Epithelial cell of prostate (primary cell): ENCODE measurements around the gene AHI1.
"Not testable (repeated sequence)": the region's sequence is repeated elsewhere in the genome, so short reads cannot be mapped to it uniquely, and the experiment has no call there.

Experiments used
- DNase-seq: peaks from one replicate; pipeline ENCODE4 v3.0.0-alpha.2; 2011; ENCODE audit warnings: low read depth, low spot score
- H3K27ac ChIP-seq: fragments of 450-650 bp; 2 replicates; pipeline ENCODE4 v1.5.1; 2017; ENCODE audit warnings: mild to moderate bottlenecking

Gene AHI1

DNA sequence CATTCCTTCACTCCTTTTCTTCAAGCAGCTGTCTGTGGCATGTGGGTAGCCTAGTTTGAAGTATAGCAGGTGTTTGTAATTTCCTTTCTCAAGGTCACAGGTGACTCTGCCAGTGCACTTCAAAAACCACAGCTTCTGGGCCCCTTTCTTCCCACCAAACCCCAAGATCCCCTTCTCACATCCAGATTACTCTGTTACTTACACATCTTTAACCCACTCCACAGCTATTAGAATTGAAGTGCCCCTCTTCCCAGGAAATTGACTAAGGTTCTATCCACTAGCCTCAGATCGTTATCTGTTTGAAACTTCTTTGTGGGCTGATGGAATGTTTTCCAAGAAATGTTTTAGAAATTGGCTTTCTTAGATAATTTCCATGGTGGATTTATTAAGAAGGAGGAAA is 150.8 kb downstream of the AHI1 start:
- no peak for DNase-seq
- no peak overlapping the region for H3K27ac ChIP-seq

DNA sequence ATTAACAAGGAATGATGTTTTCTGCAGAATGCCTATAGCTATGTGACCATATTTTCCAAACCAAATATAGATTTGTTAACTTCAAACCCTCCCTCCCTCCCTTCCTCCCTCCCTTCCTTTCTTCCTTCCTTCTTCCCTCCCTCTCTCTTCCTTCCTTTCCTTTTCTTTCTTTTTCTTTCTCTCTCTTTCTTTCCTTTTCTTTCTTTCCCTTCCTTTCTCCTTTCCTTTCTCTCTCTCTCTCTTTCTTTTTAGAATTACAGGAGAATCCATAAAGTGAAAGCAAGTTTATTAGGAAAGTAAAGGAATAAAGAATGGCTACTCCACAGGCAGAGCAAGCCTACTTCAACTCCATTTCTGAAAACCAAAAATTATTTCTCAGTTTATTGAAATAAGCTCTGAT is 153.0 kb downstream of the AHI1 start:
- H3K27ac ChIP-seq, result no peak overlapping the region

DNA sequence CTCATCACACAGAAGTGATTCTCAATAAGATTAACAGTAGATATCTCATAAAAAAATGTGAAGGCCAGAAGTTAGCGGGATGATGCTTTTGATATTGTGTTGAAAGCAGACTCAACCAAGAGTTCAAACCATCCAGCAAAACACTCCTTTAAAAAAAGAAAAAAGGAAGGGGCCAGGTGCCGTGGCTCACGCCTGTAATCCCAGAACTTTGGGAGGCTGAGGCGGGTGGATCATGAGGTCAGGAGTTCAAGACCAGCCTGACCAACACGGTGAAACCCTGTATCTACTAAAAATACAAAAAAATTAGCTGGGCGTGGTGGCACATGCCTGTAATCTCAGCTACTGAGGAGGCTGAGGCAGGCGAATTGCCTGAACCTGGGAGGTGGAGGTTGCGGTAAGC is 157.6 kb downstream of the AHI1 start:
- DNase-seq, H3K27ac ChIP-seq: not testable (repeated sequence)

More for the DNA sequence above, 153.0 kb downstream of the AHI1 start:
- no peak for DNase-seq

DNA sequence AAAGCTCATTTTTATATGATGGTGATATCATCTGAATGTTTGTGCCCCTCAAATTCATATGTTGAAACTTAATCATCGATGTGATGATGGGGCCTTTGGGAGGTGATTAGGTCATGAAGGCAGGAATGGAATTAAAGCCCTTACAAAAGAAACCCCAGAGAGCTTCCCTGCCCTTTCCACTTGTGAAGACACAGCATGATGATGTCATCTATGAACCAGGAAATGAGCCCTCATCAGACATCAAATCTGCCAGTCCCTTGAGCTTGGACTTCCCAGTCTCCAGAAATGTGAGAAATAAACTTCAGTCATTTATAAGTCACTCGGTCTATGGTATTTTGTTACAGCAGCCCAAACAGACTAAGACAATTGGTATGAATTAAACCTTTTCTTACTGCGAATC is 163.4 kb downstream of the AHI1 start:
- no peak for DNase-seq

DNA sequence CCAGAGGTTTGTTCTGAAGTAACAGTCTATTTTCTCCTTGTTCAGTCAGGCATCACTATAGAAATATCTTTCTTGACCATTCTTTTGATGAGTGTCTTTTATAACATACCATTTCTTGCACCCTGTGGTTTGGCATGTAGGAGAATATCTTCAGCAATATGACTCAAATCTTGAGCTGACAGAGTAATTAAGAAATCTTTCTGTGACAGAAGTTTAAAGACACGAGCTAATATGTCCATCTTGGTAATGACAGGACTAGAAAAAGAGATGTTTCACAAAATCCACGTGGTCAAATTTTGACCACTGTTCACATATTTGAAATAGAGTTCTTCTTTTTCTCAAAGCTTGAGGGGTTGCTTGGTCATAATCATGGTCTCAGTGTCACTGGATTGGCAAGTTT is 166.5 kb downstream of the AHI1 start:
- no peak overlapping the region for H3K27ac ChIP-seq
- DNase-seq, result no peak

More for the DNA sequence above, 163.4 kb downstream of the AHI1 start:
- H3K27ac ChIP-seq, result no peak overlapping the region

DNA sequence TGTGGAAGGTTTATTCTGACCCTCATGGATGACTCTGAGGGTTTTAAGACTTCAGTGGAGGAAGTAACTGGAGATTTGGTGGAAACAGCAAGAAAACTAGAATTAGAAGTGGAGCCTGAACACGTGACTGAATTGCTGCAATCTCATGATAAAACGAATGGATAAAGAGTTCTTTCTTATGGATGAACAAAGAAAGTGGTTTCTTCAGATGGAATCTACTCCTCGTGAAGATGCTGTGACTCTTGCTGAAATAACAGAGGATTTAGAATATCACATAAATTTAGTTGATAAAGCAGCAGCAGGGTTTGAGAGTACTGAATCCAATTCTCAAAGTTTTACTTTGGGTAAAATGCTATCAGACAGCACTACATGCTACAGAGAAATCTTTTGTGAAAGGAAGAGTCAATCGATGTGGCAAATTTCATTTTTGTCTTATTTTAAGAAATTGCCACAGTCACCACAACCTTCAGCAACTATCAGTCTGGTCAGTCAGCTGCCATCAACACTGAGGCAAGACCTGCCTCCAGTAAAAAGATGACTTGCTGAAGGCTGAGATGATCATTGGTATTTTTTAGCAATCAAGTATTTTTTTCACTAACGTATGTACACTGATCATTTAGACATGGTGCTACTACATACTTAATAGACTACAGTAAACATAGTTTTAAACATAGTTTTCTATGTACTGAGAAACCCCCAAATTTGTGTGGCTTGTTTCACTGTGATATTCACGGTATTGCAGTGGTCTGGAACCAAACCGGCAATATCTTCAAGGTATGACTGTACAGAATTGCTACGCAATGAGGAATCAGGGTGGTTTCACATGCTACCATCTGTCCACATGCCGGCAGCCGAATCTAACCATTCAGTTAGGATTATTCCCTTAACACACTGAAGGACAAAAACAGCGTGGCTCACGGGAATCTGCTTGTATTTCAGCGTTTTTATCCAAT is 167.4 kb downstream of the AHI1 start:
- DNase-seq, result no peak
- no peak overlapping the region for H3K27ac ChIP-seq

DNA sequence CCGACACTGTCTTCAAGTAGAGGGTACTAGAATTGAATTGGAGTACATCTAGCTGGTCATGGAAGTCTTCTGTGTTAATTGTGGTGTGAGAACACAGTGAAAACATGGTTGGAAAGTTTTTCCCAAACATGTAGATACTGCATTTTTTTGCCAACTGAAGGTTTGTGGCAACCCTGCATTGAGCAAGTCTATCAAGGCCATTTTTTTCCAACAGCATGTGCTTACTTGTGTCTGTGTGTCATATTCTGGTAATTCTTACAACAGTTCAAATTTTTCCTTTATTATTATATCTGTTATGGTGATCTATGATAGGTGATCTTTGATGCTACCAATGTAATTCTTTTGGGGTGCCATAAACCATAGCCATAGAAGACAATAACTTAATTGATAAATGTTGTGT is 169.4 kb downstream of the AHI1 start:
- H3K27ac ChIP-seq, result no peak overlapping the region
- DNase-seq, result no peak

DNA sequence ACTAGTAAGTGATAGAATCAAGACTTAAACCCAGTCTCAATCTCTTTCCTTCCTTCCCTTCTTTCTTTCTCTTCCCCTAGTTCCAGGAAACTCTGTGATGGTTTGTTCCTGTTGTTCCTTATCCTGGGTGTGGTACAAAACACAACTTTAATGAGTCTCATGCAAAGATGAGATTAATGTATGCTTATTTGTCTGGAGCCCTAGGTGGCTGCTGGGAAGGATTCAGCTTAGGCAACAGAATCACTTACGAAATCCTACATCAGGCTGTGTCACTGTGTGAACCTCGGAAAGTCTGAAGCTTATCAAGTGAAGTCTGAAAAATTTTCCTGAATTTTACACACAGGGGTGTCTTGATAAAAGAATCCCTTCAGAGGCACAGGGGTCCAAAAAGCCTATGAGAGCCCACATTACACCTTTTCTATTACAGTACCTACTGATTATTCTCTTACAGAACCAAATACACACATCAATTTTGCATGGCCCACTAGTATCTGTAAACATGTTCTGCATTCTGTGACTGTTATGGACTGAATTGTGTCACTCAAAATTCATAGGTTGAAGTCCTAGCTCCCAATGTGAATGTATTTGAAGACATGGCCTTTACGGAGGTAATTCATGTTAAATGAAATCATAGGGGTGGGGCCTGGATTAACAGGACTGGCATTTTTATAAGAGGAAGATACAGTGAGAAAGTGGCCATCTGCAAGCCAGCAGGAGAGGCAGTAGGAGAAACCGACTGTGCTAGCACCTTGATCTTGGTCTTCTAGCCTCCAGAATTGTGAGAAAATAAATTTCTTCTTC is 171.7 kb downstream of the AHI1 start:
- DNase-seq, result no peak
- H3K27ac ChIP-seq, result no peak overlapping the region

DNA sequence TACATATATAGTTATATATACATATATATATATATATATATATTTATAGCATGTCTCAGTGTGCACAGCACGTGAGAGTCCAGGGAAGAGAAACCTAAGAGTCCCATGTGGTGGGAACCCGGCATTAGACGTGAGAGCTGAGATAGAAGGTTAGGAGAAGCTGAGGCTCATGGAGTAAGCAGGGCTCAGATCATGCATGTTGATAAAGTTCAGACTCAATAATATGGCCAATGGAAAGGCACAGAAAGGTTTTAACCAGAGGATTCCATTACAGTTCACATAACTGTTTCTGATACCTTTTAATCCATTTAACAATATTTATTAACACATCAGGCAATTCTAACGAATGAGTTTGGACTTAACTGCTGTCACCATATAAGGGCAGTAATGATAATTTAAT is 173.0 kb downstream of the AHI1 start:
- no peak for DNase-seq
- H3K27ac ChIP-seq, result no peak overlapping the region

DNA sequence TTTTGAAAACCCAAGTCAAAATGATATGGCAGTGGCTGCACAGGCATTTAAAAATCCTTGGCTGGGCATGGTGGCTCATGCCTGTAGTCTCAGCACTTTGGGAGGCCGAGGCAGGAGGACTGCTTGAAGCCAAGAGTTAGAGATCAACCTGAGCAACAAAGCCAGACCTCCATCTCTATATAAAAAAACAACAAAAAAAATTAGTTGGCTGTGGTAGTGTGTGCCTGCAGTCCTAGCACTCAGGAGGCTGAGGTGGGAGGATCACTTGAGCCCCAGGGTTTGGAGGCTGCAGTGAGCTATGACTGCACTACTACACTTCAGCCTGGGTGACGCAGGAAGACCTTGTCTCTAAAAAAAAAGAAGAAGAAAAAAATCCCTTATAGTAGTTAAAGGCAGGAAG is 173.6 kb downstream of the AHI1 start:
- no peak overlapping the region for H3K27ac ChIP-seq

DNA sequence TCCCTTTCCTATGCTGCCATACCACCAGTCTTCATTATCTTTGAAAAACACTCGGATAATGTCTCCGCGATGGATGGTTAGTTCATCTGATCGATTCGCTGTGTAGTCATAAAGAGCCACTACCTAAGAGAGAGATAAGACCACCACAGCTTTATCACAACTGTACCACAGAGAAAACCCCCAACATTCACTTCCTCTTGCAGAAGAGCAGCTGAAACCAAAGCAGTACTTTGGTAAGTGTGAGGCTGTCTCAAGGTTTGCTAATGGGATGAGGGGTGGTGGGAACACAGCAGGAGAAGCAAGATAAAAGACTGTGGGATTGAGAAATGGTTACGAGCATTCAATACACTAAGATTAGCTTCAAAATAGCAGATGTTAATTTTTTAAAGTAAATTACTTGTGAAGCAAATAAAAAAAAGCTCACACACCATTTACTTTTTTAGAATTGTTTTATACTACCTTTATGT is 174.3 kb downstream of the AHI1 start:
- DNase-seq, result no peak
- H3K27ac ChIP-seq, result no peak overlapping the region

More for the DNA sequence above, 173.6 kb downstream of the AHI1 start:
- no peak for DNase-seq

DNA sequence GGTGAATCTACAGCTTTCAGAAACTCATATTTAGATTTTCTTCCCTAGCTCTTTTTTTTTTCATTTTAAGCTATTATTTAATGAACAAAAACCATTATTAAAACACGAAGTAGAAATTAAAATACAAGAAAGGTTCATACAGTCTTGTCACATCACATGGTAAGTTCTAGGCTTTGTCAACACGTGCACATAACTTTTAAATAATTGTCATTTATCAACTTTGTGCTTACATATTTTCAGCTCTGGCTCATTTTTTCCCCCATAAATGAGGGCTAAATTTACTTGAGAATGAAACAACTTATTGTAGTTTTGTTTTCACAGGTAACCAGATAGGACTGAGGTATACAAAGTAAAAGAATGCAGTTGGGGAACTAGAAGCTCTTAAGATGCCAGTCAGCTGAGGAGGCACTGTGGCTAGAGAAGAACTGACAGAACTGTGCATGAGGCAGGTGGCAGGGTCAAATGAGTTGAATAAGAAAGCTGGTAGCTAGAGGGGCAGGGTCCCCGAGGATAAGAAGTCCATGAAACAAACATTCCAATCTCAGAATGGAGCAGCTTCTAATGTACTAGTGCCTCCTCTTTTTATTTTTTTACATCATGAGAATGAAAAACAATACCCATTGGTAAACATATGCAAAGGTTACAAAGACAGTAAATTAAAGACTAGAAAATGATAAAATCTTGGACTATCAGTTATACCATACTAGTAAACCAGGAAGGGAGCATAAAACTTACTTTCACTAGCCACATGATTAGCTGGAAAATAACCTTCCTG is 174.9 kb downstream of the AHI1 start:
- no peak overlapping the region for H3K27ac ChIP-seq
- DNase-seq, result no peak

DNA sequence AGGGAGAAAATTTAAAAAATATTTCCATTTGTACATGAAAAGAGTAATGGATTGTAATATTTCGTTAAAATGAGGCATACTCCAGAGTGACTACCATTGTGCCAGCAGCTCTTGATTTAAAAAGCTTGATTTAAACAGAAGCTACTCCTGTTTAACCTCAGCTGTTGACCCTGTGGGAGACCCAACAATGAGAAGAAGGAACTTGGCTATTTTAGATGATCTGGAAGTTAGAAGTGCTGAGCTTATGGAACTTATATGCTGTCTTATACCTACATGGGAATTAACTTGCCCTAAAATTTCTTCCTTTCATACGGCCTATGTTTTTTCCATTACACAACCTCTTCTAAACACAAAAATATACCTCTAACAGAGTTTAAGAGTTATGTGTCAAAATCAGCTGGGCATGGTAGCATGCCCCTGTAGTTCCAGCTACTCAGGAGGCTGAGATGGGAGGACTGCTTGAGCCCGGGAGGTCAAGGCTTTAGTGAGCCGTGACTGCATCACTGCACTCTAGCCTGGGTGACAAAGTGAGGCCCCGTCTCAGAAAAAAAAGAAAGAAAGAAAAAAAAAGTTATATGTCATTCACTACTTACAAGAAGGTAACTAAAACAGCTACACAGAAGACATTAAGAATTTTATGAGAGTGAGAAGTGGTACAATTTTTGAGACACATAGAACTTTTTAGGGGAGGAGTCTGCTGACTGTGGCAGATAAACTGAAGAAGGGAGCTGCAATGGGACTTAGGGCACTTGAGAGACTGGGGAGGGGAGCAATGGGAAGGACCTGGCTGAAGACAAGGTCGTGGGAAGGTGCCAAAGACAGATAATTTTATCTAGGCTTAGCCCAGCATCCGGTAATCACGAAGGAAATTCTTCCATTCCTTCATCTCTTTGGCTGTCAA is 176.6 kb downstream of the AHI1 start:
- no peak overlapping the region for H3K27ac ChIP-seq
- DNase-seq, result no peak

DNA sequence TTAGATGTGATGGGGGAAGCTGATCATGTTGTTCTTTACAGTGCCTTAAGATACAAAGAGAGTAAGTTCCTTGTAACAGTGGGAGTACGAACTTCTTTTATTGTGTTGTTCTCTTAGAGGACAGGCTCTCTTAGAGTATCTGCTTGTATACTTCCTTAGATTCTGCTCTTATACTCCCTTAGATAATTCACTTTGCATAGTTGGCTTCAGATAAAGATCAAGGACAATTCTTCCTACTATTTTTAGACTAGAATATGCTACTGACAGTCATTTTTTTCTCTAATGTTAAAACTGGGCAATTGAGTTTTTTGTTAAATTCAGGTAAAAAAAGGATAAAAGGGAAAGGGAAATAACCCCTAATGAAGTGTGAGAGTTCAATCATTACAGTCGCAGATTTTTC is 177.7 kb downstream of the AHI1 start:
- no peak for DNase-seq
- H3K27ac ChIP-seq, result no peak overlapping the region

DNA sequence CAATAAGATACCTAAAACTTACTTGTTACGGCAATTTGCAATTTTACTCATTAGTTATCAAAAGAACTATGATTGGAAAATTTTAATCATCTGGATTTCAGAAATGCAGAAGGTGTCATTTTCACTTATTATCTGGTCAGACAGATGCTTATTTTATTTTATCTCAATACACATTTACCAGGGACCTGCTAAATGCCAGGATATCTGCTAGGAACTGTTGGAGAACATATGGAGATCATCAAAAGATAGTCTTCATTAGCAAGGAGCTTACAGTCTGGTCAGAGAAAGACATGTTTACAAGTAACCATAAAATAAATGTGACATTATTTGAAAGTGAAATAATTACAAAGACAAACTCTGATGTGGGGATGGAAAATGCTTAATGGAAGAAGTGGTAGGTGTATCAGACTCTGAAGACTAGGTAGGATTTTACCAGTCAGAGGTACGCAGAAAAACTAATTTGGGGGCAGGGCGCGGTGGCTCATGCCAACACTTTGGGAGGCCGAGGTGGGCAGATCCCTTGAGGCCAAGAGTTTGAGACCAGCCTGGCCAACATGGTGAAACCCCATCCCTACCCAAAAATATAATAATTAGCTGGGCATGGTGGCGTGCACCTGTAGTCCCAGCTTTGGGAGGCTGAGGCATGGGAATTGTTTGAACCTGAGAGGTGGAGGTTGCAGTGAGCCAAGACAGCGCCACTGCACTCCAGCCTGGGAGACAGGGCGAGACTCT is 178.6 kb downstream of the AHI1 start:
- DNase-seq, result no peak
- no peak overlapping the region for H3K27ac ChIP-seq

DNA sequence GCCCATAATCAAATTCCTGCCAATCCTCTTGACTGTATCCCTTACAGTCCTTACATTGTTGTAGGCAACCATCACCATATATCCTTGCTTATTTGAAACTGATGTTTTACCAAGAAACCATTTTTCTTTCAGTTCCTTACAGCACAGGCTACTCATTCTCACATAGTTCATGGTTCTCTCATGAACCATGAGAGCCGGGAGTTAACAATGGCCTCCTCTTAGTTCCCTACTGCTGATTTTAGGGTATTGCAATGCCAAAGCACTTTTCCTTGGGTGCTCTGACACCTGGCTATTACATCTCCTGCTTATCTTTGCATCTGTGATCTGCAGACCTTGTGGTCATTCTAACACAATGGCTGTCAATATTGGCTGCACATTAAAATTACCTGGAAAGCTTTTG is 183.0 kb downstream of the AHI1 start:
- no peak for DNase-seq
- H3K27ac ChIP-seq, result no peak overlapping the region

DNA sequence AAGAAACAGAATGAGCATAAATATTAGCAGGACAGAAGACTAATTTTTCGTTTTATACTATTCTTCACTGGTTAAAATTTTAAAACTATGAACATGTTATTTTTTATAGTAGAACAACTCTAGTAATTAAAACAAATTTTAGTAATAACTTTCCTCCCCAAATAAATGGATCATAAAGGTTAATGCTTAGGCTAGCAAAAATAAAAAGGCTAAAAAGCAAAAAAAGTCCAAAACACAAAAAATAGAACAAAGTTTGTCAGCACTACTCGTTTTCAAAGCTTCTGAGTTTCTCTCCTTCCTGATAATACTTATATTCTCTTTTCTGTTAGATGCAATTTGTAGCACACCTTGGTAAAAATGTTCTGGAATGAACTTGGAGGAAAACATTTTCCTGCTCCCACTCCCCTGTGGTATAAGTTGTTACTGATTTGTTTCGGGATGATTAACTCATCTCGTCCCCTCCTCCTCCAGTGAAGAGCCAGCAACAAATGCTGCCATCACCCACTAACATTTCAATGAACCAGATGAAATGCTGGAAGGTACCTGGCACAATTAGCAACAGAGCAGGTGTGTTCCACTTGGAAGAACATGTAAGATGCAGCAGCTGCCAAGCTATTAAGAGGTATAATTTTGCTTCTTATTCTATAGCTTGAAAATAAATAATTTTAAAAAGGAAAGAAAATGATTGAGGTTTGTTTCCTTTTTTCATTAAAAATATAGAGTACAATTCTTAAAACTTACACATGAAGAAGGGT is 185.9 kb downstream of the AHI1 start:
- no peak overlapping the region for H3K27ac ChIP-seq
- DNase-seq, result no peak

DNA sequence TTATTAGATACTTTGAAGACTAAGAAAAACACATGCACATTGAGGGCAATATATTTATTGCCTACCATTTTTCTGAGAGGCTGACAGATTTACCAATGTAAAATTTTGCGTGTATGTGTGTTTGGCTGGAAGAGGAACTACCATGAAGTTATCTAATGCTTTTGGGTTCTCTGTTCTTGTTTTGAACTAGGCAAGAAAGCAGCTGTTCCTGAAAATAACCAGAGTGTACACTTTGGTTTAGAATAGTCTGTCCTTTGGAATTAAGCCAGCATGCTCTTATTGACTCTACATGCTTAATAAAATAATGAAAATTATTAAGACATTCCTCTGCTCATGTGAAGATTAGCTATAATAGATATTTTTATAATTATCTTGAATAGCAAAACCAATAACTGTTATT is 187.2 kb downstream of the AHI1 start:
- no peak for DNase-seq
- H3K27ac ChIP-seq, result no peak overlapping the region
